Activated CD4-positive, alpha-beta T cell treated with anti-CD3 and anti-CD28 coated beads, Interleukin-2, Interleukin-6, amounts not matched to agents 100 ng/mL and 50 ng/mL, durations not matched to agents 16 hours and 8 hours (primary cell): ENCODE data around the gene AKT3.
"Not testable (repeated sequence)": the region's sequence is repeated elsewhere in the genome, so short reads cannot be mapped to it uniquely, and the experiment has no call there.

Experiments used
- DNase-seq: peaks from one replicate; pipeline ENCODE4 v3.0.0-alpha.2; 2020

Gene AKT3

DNA sequence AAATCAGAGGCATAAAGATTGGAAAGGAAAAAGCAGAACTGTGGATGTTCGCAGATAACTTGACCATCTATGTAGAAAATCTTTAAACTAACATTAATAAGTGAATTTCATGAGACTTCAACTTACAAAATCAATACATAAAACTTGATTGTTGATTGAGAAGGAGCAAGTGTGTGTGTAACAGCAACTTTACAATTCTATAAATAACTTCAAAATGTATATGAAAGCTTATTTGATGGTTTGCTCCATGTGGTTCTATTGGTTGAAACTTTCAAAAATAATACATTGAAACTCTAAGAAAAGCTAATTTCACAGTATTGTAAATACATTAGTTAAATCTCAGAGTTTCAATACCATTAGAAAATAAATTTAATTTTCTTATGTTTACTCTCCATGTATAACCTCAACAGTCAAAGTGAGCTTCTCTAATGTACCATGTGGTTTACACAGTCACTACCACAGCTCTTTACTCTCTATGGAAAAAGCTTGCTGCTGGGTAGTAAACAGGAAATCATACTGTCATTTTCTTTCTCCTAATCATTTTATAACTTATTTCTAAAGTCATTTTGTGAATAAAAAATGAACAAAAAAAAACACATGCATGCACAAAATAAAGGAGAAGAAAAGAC is 12.0 kb downstream of the AKT3 start:
- DNase-seq: peak; percentile 69

GRCh38 chr1:243834130-243834529 is 15.9 kb downstream of the AKT3 start:
- DNase-seq: no peak

- no peak for DNase-seq
These were observed 18.6 kb downstream of the AKT3 start for GRCh38 chr1:243831463-243831862.

GRCh38 chr1:243827206-243827605 is 22.8 kb downstream of the AKT3 start:
- DNase-seq: no peak

DNA sequence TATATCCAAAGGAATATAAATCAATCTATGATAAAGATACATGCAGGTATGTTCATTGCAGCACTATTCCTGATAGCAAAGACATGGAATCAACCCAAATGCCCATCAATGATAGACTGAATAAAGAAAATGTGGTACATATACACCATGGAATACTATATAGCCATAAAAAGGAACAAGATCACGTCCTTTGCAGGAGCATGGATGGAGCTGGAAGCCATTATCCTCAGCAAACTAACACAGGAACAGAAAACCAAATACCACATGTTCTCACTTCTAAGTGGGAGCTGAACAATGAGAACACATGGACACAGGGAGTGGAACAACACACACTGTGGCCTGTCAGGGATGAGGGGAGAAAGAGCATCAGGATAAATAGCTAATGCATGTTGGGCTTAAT is 25.1 kb downstream of the AKT3 start:
- not testable (repeated sequence) for DNase-seq

DNA sequence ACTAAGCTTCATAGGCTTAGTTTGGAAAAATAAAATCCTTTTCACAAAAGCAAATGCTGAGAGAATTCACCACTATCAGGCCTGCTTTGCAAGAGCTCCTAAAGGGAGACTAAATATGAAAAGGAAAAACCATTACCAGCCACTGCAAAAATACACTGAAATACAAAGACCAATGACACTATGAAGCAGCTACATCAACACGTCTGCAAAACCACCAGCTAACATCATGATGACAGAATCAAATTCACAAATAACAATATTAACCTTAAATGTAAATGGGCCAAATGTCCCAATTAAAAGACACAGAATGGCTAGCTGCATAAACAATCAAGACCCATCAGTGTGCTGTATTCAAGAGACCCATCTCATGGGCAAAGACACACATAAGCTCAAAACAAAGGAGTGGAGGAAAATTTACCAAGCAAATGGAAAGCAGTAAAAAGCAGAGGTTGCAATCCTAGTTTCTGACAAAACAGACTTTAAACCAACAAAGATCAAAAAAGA is 28.8 kb downstream of the AKT3 start:
- DNase-seq: no peak

DNA sequence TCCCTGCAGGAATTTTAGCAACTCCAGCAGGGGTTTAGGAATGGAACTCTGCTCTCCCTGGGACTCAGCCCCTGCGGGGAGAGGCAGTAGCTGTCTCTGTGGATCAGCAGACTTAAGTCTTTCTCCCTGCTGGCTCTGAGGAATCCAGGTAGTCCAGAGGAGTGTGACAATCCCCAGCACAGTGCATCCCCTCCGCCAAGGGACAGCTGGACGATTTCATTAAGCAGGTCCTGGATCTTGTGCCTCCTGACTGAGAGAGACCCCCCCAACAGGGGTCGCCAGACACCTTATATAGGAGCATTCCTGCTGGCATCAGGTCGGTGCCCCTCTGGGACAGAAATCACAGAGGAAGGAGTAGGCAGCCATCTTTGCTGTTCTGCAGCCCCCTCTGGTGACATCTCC is 30.6 kb downstream of the AKT3 start:
- DNase-seq: no peak

DNA sequence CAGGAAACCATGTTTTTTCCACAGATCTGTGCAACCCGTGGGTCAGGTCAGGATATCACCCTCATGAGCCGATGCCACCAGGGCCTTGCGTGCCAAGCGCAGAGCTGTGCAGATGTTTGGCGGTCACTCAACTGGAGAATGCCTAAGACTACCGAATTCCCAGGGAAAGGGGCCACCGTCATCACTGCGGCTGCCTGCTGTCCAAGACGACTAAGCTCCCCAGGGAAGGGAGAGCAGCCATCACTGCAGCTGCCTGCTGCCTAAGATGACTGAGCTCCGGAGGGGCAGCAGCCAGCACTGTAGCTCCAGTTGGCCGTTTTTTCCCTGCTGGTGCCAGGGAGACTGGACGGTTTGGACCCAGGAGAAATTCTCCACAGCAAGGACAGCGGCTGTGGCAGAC is 31.1 kb downstream of the AKT3 start:
- DNase-seq: no peak

DNA sequence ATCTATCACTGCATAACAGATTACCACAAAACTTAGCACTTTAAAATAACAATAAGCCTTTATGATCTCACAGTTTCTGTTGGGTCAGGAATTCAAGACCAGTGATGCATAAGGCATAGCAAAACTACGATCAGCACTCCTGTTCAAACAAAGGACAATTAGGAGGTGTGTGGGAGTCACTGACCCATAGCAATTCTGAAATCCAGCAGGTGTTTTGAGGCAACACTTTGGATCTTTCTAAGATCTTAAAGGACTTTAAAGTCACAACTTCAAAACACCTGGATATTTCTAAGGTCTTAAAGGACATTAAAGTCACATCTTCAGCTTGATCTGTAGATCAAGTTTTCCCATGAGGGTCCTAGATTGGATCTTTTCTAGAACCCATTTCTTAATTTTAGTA is 35.3 kb downstream of the AKT3 start:
- DNase-seq: no peak

- DNase-seq: not testable (repeated sequence)
These were observed 42.7 kb downstream of the AKT3 start for GRCh38 chr1:243807346-243807745.

DNA sequence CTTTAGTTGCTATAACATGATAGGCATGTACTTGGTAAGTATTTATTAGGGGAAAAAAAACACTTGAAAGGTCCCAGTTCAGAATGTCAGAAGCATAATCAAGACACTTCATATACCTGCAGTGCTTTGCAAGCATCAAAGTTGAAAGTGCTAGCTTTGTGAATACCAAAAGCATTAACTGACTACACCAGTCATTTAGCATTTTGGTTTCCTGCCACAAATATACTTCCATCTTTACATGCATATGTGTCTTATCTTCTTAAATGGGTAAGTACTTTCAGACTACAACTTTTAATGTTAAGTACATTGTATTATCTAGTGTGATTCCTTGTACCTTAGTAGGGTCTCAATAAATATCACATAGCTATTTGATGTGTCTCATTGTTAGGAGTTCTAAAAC is 43.7 kb downstream of the AKT3 start:
- peak; percentile 5 for DNase-seq

DNA sequence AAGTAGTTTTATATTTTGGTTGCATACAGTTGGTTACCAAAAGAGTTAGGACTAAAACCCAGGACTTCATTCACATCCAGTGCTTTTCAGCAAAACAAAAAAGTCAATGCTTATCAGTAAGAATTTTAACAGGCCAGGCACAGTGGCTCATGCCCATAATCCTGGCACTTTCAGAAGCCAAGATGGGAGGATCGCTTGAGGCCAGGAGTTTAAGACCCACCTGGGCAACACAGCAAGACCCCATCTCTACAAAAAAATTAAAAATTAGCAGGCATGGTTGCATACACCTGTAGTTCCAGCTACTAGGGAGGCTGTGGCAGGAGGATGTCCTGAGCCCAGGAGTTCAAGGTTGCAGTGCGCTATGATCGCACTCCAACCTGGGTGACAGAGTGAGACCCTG is 47.3 kb downstream of the AKT3 start:
- no peak for DNase-seq

DNA sequence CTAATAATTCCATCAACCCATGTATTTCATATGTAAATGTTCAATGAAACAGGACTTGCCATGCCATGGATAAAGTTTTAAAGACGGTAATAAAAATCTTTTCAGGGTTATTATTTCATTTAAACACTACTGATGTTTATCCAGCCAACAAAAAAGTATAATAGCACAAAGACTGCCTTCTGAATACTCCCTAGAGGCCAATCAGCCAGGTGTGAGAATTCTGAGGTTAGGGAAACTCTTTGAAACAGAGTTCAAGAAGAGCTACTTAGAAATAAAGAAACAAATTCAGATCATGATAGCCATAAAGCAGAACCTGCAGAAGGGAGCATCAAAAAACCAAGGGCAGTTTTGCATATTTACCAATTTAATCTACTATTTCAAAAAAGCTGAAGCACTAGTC is 48.7 kb downstream of the AKT3 start:
- DNase-seq: no peak

DNA sequence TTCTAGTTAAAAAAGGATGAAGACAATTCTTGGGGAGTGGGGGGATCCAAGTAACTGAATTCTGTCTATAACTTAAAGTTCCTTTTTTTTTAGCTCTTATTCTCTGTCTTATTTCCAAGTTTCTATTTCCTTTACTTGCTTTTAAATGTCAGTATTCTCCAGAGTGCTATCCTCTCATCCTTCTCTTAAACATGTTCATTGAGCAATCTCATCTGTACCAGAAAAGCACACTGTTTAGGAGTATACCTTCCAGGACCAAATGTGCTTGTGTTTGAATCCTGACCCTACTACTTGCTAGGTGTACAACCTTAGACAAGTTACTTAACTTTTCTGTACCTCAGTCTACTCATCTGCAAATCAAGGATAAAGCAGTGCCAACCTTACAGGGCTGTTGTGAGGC is 50.1 kb downstream of the AKT3 start:
- DNase-seq: no peak

- no peak for DNase-seq
These were observed 51.3 kb downstream of the AKT3 start for GRCh38 chr1:243798726-243799125.

GRCh38 chr1:243796016-243796415 is 54.0 kb downstream of the AKT3 start:
- no peak for DNase-seq

DNA sequence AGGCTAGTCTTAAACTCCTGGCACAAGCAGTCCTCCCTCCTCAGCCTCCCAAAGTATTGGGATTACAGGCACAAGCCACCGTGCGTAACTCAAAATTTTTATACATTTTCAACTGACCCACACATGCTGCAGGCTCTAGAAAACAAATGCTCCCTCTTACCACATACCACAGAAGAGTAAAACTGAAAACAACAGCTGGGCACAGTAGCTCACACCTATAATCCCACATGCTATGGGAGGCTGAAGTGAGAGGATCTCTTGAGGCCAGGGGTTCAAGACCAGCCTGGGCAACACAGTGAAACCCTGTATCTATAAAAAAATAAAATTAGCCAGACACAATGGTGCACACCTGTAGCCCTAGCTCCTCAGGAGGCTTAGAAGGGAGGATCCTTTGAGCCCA is 56.7 kb downstream of the AKT3 start:
- DNase-seq: peak; percentile 23

DNA sequence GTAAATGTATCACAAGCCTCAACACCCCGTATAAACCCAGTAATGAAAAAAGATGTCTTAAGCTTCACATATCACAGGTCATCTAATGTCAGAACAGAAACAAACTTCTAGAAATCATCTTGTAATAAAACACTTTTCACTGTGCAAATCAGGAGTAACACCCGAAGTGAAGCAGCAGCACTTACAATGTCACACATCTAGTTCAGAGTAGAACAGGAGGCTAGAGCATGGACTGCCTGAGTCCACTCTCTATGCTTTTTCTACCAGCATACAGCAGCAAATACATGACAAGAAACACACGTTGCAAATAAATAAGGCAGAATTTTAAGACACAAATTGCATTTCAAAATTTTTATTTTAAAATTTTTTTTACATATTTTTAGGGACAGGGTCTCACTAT is 57.2 kb downstream of the AKT3 start:
- DNase-seq: no peak

GRCh38 chr1:243792401-243792800 is 57.6 kb downstream of the AKT3 start:
- DNase-seq: no peak

DNA sequence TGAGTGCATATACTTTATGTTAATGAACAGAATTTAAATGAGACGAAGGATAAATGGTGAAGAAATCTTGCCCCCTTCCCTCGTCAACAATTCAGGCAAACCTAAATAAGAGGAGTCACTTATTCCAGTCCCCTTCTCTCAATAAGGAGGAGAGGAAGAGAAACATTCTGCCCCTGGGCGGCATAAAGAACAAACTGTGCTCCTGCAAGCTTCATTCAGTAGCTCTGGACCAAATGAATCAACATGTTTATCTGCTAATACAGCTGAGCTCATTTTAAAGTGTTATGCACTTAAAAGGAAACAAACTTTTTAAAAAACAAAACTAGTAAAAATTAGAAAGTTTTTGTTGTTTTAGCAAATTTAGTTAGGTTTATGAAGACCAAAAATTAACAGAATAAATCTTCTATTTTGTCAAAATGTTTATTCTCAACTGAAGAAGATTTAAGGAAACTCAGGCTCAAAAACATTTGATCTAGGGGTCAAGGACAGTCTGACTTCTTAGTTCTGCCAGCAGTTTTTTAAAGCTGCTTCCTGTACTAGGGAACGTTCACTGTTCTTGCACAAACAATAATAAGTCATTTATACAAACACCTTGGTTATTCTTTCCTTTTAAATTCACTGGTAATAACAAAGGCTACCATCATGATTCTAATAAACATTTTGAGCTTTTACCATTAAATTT is 58.3 kb downstream of the AKT3 start:
- no peak for DNase-seq

- DNase-seq: no peak
These were observed 59.6 kb downstream of the AKT3 start for GRCh38 chr1:243790404-243790803.

GRCh38 chr1:243786531-243786930 is 63.5 kb downstream of the AKT3 start:
- DNase-seq: no peak

- no peak for DNase-seq
These were observed 65.5 kb downstream of the AKT3 start for GRCh38 chr1:243784506-243784905.

GRCh38 chr1:243783714-243784113 is 66.3 kb downstream of the AKT3 start:
- DNase-seq: no peak
